GM21381 (cell line): ENCODE results near the gene LDLRAD4.

Experiments used
- ATAC-seq: cut with Tn5 transposase; IDR thresholded peaks from one replicate; pipeline ENCODE4 v1.9.1; 2021; ENCODE audit warnings: mild to moderate bottlenecking, moderate library complexity; ENCODE audit not compliant: unreplicated experiment

The LDLRAD4 gene

DNA sequence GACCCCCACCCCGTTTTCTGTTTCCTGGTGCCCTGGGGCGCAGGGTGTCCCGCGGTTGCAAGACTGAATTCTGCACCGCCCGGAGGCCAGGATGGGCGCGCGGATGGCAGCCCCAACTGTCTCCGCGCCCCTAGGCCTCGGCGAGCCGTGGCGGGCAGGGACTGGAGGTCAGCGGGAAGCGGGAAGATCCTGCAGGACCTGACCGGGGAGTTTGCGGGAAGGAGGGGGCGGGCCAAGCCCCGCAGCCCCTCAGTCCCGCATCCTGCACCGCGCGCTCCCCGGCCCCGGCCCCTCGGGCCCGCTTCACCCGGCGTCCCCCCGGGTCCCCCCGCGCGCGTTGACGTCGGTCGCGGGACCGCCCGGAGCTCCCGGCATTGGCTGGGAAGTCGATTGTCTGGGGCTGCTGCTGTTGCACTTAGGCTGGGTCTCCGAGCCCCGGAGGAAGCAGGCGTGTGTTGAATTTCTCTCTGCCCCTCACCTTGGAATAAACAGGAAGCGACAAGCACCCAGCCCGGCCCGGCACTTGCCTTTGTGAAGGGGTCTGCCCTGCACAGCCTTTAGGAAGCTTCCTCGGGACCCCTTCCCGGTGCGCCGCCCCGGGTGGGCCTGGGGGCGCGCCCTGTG lies at the start of gene LDLRAD4:
Gene LDLRAD4 (plus strand): TSS at position 393 of the 624 bp plus-strand sequence.
- ATAC-seq, result no peak

DNA sequence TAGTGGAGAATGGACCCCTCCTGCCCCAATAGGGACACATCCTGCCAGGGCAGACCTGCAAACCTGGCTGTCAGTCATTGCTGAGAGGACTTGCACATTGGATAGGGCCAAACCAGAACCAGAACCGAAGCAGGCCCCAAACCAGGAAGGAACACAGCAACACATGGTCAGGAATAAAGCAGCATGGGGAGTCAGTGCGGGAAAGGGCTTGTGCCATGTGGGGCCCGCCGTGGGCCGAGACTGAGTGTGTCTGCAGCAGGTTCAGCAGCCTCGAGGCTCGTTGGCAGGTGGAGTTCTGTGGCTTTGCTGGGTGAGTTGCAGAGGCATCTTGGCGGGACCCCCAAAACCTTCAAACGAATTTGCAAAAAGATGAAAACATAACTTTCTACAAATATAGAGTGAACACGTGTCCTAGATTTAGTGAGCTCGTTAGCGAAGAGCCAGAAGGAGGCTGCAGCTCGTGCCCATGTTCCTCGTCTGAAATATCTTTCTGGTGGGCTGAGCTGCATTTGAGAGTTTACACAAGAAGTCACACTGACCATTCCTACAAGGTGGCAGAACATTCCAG lies 44.9 kb upstream of the LDLRAD4 start:
- ATAC-seq, result no peak

DNA sequence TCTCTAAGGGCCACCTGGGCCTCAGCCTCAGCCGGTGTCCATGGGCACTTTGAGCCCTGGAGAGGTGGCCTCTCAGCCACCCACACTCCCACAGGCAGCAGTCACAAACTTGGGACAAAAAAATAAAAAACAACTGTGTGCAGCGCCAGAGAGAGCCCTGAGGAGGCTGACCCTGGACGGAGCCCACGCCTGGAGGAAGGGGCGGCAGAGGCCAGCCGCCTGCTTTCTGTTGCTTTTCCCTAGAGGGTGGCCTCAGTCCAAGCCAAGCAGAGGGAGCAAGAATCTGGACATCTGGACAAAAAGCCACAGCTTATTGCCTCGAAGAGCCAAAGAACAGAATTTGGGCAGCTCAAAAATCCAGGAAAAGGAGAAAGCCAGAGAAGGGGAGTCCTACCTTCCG lies 43.3 kb upstream of the LDLRAD4 start:
- ATAC-seq, result no peak

DNA sequence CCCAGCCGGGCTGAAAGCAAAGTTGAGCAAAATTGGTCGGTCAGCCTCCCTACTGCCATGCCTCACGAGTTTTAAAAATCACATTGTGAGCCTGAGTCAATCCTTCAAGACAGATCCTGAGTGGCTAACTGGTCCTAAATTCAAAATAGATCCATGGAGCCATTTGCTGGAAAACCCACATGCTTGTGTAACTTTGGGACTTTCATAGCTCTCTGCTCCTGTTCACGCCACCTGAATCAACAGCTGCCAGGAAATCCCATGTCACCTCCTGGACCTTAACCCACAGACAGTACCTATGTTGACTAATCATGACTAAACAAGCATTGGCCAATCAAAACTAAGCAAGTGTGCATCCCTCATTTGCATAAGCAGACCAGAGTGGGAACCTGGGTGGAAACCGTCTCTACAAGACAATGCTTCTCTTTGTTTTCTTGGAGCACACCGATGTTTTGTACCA lies 42.8 kb upstream of the LDLRAD4 start:
- no peak for ATAC-seq

DNA sequence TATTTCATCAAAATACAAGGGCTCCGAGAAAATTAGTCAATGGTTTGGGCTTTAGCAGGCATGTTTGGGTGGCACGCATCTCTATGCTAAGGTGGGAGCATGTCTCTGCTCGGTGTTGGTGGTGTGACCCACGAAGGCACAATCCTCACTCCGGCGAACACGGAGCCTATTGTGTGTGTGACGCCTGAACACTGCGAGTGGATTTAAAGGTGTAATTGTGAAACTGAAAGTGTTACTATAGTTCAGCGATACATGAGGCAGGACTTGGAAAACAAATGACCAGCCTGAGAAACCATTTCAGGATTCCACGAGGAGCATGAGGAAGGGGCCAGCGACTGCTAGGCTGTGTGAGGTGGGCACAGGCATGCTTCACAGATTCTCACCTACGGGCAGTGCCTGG lies 41.7 kb upstream of the LDLRAD4 start:
- ATAC-seq, result no peak

DNA sequence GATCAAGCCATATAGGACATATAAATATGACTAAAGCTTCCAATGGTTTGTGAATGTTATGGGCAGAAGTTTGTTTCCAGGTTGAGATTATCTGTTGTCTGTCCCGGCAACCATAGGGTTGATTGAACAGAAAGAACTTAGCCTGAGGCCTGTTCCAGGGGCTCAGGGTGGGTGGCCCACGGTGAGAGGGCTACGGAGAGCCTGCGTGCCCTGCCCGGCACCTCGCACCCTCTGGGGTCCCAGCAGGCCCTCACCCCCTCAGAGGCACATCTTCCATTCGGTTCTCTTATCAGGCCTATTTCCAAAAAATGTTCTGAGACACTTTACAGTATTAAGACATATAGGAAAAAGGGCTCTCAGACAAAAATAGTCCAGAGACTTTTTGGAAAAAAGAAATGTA lies 40.4 kb upstream of the LDLRAD4 start:
- ATAC-seq, result no peak

DNA sequence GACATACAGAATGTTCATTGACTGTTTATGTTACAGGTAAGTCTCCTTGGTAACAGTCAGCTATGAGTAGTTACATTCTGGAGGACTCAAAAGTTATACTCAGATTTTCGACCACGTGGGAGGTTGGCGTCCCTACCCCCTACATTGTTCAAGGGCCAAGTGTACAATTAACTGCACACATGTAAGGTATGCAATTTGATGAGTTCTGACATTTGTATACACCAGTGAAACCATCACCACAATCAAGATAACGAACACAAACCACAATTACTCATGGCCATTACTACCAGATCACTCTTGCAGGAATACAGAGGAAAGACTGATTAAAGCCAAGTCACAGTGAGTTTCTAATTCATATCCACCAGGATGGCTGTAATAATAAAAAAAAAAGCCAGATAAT lies 39.6 kb upstream of the LDLRAD4 start:
- no peak for ATAC-seq

DNA sequence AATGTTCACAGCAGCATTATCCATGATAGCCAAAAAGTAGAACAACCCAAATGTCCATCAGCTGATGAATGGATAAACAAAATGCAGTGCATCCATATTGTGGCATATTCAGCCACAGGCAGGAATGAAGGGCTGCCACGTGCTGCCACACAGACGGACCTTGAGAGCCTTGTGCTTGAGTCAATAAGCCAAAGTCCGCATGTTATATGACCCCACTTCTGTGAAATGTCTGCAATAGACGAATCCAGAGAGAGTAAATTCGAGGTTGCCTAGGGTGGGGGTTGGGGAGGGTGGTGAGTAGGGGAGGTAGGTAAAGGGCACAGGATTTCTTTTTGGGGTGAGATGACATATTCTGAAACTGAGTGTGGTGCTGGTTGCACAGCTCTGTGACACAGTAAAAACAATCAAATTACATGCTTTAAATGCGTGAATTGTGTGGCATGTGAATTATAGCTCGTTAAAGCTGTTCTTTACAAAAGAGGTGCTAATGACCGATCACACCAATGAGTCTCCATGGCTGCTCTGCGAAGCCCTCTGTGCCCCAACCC lies 38.9 kb upstream of the LDLRAD4 start:
- no peak for ATAC-seq

DNA sequence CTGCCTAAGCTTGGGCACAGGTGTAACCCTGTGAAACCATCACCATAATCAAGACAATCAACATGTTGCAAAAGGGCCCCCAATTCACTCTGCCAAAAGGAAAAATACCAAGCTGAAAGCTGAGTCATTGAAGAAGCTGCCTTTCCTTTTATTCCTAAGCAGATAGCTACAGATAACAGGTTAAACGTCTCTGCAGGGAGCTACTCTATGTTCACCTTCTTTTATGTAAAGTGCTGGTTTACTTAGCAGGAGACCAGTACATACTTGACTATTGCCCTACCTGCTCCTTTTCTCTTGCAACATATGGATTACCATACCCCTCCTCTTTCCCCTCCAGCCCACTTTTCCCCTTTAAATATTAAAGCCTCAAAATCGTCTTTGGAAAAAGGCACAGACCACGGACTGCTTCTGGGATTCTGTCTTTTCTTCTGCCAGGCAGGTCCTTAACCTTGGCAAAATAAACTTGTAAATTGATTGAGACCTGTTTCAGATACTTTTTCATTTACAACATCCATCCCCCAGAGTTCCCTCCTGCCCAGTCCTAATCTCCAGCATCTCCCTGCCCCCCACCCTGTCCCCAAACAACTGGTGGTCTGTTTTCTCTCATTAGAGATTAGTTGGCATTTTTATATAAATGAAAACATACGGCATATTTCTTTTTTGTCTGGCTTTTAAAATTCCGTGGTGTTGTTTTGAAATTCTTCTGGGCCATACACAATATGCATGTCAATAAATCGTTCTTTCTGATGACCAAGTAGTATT lies 37.8 kb upstream of the LDLRAD4 start:
- ATAC-seq, result no peak

DNA sequence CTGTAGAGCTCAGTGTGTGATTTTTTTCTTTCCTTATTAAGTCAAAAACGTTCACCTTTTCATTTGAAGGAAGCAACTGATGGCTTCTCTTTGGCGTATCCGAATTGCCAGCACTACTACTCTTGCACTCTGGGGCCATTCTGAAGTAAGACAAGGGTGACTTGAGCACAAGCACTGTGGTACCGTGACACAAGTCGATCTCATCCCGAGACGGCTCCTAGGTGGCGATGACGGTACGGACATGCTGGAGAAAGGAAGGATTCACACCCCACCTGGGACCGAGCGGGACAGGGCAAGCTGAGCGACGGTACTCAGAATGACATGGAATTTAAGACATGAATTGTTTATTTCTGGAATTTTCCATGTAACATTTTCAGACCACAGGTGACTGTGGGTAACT lies 36.8 kb upstream of the LDLRAD4 start:
- no peak for ATAC-seq

DNA sequence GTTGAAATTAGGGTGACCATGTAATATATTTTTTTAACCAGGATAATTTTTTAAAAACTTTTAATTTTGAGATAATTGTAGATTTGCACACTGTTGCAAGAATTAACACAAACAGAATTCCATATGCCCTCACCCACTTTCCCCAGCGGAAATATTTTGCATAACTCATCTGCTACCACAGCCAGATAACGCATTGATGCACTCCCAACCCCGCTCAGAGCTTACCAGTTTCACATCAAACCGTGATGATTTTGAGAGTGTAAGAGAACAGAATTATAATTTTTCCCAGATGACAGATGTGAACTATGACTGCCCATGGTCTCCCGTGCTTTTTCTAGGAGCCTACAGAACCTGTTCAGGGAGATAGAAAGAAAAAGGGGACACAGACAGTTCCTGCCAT lies 35.2 kb upstream of the LDLRAD4 start:
- ATAC-seq, result no peak

DNA sequence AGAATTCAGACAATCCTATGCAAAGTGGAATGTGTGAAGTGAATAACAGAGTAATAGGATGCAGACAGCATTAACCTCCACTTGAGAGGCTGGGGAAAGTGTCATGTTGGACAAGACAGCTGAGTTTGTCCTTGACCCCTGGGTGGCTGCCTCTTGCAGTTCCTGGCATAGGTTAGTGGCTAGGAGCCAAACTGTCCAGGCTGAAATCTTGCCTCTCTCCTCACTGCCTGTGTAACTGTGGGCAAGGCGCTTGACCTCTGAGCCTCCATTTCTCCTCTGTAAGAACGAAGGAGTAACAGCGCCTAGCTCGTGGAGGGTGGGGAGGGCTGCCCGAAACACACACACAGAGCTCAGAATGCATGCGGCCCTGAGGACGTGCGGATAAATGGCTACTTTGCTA lies 34.8 kb upstream of the LDLRAD4 start:
- no peak for ATAC-seq

DNA sequence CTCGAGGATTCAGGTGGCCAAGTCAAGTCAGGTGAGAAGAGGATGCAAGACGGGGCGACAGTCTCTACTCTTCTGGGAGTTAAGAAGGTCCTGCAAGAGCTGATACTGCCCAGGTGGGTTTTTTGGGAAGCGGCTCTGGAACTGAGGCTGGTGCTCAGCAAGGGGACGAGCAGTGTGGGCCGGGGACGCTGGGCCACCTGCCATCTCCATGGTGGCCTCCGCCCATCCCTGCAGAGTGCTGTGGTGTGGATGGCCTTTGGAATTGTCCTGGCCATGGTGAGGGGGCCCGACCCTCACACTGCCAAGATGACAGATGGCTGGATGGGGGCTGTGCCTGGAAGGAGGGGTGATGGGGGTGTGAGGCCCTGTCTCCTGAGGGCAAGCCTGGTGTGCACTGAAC lies 34.2 kb upstream of the LDLRAD4 start:
- no peak for ATAC-seq

DNA sequence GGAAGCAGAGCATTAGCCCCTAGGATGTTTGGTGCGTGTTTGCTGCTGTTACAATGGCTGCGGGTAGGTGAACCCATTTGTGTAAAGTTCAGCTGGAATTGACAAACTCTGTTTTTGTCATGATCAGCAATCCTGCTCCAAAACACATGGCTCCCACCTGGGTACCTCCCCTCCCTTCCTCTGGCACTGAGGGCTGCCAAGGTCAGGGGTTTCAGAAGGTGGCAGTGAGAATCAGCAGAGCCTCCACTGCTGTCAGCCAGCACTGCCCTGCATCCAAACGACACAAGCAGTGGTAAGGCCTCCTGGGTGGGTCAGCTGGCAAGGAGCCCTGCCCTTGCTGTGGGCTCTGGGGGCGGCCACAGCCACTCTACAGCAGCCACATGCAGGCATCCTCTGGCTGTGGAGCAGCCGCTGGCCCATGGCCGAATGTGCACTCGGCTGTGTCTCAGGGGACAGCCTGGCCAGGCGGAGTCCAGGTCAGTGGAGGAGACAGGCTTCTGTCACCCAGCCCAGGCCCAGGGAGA lies 32.8 kb upstream of the LDLRAD4 start:
- no peak for ATAC-seq

DNA sequence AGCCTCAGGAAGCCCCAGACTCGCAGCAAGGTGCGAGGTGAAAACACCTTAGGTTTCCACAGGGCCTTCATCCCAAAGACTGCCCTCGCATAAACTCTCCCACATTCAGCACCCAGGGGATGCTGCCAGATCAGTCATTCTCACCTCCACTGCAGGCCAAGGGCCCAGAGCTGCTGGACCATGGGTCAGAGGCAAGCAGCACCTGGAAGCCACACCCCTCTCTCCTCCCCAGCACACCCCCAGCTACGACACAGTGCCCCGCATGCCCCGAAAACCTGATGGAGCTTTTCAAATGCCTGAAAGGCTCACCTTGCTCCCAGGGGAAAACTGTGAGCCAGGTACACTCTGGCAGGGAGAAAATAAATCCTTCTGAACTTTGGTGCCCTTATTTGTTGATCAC lies 31.9 kb upstream of the LDLRAD4 start:
- no peak for ATAC-seq

DNA sequence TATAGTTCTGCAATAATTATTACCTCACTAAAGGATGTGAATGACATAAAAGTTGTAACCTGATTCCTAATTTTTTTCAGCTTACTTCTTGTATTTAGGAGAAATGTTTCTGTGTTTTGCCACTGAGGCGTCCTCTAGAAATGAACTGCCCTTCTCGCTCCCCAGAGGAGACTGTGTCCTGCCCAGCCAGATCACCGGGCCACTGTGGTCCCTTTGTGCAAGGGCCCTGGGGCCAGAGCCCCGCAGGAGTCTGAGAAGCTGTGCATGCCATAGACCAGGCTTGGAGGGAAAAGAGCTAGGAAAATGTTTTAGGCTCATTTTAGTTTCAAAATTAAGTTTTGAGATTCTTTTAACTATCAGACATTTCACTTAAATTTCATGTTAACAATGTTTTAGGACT lies 31.1 kb upstream of the LDLRAD4 start:
- ATAC-seq, result no peak

DNA sequence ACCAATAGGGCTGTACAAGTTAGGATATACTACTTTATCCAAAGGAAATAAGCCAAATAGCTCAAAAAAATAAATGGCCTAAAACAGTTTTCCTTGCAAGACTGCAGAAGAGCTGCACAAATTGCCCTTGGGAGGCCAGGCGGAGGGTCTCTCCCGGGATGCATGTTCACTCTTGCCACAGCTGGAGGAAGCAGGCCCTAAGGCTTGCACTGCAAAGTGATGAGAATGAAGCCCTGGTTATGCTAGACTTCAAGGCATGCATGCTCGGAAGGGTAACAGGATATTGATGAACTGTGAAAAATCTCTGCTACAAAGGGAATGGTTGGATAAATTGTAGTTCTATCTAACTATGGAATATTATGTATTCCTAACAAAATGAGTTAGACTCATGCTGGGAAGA lies 27.5 kb upstream of the LDLRAD4 start:
- no peak for ATAC-seq

DNA sequence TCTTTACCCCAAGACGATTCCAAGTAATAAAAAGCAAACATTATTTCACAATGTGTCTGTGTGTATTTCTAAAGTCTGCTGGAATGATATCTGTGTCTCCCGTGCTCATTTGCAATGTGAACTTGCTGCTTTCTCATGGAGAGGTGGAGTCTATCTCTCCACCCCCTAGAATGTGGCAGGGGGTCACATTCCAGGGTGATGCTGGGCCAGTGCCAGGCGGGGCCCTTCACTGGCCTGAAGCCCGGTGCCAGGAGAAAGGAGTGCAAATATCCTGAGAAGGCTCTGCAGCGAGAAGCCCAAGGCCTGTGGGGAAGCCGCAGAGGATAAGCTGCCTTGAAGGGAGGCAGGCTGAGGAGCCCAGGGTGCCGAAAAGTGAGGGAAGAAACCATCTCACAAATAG lies 26.8 kb upstream of the LDLRAD4 start:
- no peak for ATAC-seq

DNA sequence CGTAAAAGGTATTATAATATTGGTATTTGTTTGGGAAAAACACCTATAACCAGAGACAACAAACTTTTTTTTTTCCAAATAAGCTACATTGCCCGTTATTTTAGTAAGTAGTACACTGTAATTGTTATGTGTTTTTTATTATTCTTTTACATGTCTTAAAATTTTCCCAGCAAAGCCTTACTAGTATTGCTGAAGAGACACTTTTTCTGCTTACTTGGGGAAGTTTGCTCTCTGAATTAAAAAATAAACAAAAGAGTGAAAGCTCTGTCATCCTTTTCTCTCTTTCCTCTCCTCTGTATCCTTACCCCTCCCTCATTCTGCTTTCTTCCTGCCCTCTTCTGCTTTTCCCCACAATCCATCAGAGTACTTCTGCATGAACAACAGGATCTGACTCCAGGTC lies 25.6 kb upstream of the LDLRAD4 start:
- ATAC-seq, result no peak

DNA sequence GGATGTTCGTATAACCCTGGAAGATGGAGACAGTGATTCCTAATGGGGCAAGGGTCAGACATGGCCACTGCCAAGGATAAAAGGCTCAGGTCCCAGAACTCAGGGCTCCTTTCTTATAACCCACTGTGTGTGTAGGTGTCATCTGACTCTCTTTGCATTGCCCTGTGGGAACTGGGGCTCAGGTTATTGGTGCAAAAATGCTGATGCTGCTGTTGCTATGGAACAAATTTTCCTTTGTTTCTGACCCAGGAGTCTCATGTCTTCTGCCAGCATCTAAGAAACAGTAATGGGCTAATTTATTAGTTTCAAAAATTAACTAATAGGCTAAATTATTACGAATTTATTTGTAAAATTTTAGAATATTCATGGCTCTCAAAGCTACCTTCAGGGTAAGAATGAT lies 24.3 kb upstream of the LDLRAD4 start:
- no peak for ATAC-seq

DNA sequence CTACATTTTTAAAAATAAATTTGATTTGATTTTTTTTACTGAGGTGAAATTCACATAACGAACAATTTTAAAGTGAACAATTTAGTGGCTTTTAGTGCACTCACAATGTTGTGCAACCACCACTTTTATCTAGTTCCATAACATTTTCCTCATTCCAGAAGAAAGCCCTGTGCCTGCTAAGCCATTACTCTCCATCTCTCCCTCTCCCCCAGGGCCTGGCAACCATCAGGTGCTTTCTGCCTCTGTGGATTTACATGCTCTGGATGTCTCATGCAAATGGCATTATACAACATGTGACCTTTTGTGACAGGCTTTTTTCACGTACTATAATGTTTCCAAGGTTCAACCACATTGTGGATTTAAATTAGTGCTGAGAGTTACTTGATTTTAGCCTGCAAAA lies 19.9 kb upstream of the LDLRAD4 start:
- no peak for ATAC-seq

DNA sequence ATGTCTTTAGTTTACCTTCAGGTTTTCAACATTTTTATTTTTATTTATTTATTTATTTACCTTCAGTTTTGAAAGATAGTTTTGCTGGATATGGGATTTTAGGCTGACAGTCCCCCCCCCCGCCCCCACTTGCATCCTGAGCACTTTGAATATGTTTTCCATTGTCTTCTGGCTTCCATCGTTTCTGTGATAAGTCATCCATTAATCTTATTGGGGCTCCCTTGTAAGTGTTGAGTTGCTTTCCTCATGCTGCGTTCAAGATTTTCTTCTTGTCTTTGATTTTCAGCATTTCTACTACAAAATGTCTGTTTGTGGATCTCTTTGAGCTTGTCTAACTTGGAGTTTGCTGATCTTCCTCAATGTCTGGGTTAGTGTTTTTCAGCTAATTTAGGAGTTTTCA lies 19.4 kb upstream of the LDLRAD4 start:
- ATAC-seq, result no peak
